Osteocyte (in vitro differentiated cells): ENCODE measurements around the gene TXNDC12. TPM values are rescaled to one million over a fixed set of nuclear protein-coding genes. Genes with fewer than 3 reads are reported as not detected.
"Not testable (repeated sequence)": the region's sequence is repeated elsewhere in the genome, so short reads cannot be mapped to it uniquely, and the experiment has no call there.

Source experiments
- DNase-seq: peaks from one replicate; pipeline ENCODE4 v3.0.0; 2021; ENCODE audit warnings: mixed read lengths; ENCODE audit not compliant: unreplicated experiment; ENCODE audit errors: extremely low spot score
- H3K27ac Mint-ChIP-seq: one replicate; pipeline ENCODE4 v1.8.0; 2021; ENCODE audit warnings: mild to moderate bottlenecking, mixed read lengths; ENCODE audit not compliant: unreplicated experiment
- H3K27me3 Mint-ChIP-seq: one replicate; pipeline ENCODE4 v1.8.0; 2021; ENCODE audit warnings: mixed read lengths; ENCODE audit not compliant: unreplicated experiment
- H3K36me3 Mint-ChIP-seq: one replicate; pipeline ENCODE4 v1.8.0; 2021; ENCODE audit warnings: mixed read lengths; ENCODE audit not compliant: unreplicated experiment
- H3K4me1 Mint-ChIP-seq: one replicate; pipeline ENCODE4 v1.8.0; 2021; ENCODE audit warnings: mixed read lengths; ENCODE audit not compliant: unreplicated experiment
- H3K4me3 Mint-ChIP-seq: one replicate; pipeline ENCODE4 v1.8.0; 2021; ENCODE audit warnings: mild to moderate bottlenecking, moderate library complexity, mixed read lengths; ENCODE audit not compliant: unreplicated experiment
- H3K9me3 Mint-ChIP-seq: one replicate; pipeline ENCODE4 v1.8.0; 2021; ENCODE audit warnings: mixed read lengths; ENCODE audit not compliant: unreplicated experiment
- total RNA-seq: library from RNA; stranded (reverse); gene quantifications from 2 replicates; pipeline ENCODE4 v1.2.1, GENCODE V29; 2021
- TF ChIP-seq, protein P1 (sequence below): fragments of 200-600 bp; sonication (generic); IDR thresholded peaks from 2 replicates; pipeline ENCODE4 v1.5.0; 2021; ENCODE audit warnings: antibody characterized with exemption, mild to moderate bottlenecking, moderate library complexity

Gene TXNDC12
- total RNA-seq, 1 donor from 2014 or later = 46.6 TPM

DNA sequence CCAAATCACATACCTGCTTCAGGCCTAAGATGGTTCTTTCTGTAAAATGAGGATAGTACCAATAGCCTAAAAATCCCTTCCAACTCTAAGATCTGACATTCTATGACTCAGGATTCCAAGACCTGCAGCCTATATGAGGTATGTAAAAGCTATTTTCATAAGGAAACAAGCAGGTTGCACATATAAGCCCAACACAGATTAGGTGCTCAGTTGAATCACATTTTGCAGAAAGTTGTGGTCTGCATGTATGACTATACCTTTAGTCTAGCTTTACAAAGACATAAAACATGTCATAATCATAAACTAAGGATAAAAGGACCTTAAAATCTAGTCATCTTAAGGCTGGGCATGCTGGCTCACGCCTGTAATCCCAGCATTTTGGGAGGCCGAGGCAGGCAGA is 28.7 kb downstream of the TXNDC12 start:
- H3K36me3 Mint-ChIP-seq = peaks cover 31% of the 10 kb centered on the region
- no peak overlapping the region for H3K4me3 Mint-ChIP-seq
- H3K9me3 Mint-ChIP-seq = no peaks in the 10 kb centered on the region
- H3K27ac Mint-ChIP-seq = no peak overlapping the region
- no peaks in the 10 kb centered on the region for H3K27me3 Mint-ChIP-seq
- TF ChIP-seq, protein P1, sequence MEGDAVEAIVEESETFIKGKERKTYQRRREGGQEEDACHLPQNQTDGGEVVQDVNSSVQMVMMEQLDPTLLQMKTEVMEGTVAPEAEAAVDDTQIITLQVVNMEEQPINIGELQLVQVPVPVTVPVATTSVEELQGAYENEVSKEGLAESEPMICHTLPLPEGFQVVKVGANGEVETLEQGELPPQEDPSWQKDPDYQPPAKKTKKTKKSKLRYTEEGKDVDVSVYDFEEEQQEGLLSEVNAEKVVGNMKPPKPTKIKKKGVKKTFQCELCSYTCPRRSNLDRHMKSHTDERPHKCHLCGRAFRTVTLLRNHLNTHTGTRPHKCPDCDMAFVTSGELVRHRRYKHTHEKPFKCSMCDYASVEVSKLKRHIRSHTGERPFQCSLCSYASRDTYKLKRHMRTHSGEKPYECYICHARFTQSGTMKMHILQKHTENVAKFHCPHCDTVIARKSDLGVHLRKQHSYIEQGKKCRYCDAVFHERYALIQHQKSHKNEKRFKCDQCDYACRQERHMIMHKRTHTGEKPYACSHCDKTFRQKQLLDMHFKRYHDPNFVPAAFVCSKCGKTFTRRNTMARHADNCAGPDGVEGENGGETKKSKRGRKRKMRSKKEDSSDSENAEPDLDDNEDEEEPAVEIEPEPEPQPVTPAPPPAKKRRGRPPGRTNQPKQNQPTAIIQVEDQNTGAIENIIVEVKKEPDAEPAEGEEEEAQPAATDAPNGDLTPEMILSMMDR = no peak
- H3K4me1 Mint-ChIP-seq = peaks cover 21% of the 10 kb centered on the region
- no peak for DNase-seq

DNA sequence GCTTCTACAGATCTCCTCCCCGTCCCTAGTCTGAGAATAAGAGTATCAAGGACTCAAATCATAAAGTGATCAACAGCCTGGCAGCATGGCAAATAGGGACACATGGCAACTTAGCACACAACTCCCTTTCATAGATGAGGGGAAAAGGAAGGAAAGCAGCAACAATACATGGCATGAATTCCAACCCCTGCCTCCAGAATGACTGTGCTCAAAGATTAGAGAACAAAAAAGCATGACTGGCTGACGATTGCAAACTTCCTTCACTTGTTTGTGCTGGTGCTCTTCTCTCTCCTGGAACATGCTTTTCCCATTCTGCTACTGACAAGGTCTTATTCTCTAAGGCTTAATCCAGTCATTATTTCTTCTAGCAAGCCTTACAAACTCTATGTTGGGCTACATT is 32.9 kb downstream of the TXNDC12 start:
- no peaks in the 10 kb centered on the region for H3K4me1 Mint-ChIP-seq
- H3K9me3 Mint-ChIP-seq = no peaks in the 10 kb centered on the region
- no peaks in the 10 kb centered on the region for H3K27me3 Mint-ChIP-seq
- no peak overlapping the region for H3K27ac Mint-ChIP-seq
- TF ChIP-seq, protein P1 = no peak
- no peak for DNase-seq
- H3K36me3 Mint-ChIP-seq = peaks cover 42% of the 10 kb centered on the region
- H3K4me3 Mint-ChIP-seq = no peak overlapping the region

DNA sequence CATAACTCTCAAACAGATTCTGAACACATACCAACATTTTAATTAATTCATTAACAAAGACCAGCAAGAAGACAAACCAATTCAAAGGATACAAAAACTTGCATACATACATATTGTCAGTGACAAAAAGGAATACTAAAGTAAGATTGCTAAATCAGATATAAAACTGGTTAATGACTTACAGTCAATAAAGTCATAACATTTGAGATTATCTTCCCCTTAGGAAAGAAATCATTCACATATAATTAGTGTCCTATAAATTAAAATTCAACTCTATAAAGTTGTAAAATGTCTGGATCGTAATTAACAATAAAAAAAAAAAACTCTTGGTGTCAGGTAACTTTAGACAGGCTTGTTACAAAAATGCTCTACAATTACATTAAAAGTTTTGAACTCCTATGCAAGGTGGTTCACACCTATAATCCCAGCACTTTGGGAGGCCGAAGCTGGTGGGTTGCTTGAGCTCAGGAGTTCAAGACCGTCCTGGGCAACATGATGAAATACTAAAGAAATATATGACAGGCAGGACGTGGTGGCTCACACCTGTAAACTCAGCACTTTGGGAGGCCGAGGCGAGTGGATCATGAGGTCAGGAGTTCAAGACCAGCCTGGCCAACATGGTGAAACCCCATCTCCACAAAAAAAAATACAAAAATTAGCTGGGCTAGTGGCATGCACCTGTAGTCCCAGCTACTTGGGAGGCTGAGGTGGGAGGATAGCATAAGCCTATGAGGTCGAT is 46.8 kb downstream of the TXNDC12 start:
- H3K27ac Mint-ChIP-seq = peak overlapping the region; percentile 75
- DNase-seq = no peak

DNA sequence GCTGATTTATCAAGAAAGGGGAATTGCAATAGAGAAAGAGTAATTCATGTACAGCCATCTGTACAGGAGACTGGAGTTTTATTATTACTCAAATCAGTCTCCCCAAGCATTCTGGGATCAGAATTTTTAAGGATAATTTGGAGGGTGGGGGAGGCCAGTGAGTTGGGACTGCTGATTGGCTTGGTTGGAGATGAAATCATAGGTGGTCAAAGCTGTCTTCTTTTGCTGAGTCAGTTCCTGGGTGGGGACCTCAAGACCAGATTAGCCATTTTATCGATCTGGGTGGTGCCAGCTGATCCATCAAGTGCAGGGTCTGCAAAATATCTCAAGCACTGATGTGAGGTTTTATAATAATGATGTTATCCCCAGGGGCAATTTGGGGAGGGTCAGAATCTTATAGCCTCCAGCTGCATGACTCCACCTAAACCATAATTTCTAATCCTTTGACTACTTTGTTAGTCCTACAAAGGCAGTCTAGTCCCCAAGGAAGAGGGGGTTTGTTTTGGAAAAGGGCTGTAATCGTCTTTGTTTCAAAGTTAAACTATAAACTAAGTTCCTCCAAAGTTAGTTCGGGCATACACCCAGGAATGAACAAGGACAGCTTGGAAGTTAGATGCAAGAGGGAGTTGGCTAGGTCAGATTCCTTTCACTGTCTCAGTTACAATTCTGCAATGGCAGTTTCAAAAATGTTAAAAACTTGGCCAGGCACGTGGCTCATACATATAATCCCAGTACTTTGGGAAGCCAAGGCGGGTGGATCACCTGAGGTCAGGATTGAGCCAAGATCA is 47.6 kb downstream of the TXNDC12 start:
- Mint-ChIP-seq H3K27me3 (no peaks in the 10 kb centered on the region), H3K4me3 (no peak overlapping the region), H3K27ac (peak overlapping the region; percentile 75), H3K4me1 (peaks cover 31% of the 10 kb centered on the region), H3K9me3 (no peaks in the 10 kb centered on the region), H3K36me3 (no peaks in the 10 kb centered on the region)
- no peak for DNase-seq
- TF ChIP-seq, protein P1 = no peak

More for the DNA sequence above, 46.8 kb downstream of the TXNDC12 start:
- H3K9me3 Mint-ChIP-seq = no peaks in the 10 kb centered on the region
- TF ChIP-seq, protein P1 = no peak
- H3K36me3 Mint-ChIP-seq = no peaks in the 10 kb centered on the region
- H3K4me1 Mint-ChIP-seq = peaks cover 31% of the 10 kb centered on the region
- H3K4me3 Mint-ChIP-seq = no peak overlapping the region
- H3K27me3 Mint-ChIP-seq = no peaks in the 10 kb centered on the region

DNA sequence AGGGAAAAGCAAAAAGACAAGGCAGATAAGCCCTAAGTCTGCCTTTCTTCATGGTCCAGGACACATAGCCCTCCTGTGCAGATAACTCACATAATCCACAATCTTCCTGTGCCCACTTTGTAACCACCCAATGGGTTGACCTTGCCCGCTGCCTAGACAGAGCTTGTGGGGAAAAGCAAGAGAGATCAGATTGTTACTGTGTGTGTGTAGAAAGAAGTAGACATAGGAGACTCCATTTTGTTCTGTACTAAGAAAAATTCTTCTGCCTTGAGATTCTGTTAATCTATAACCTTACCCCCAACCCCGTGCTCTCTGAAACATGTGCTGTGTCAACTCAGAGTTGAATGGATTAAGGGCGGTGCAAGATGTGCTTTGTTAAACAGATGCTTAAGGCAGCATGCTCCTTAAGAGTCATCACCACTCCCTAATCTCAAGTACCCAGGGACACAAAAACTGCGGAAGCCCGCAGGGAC is 48.9 kb downstream of the TXNDC12 start:
- H3K4me3 Mint-ChIP-seq, DNase-seq, H3K27me3 Mint-ChIP-seq, H3K36me3 Mint-ChIP-seq, H3K9me3 Mint-ChIP-seq: not testable (repeated sequence)
- H3K4me1 Mint-ChIP-seq = peaks cover 31% of the 10 kb centered on the region
- peak overlapping the region; percentile 88 for H3K27ac Mint-ChIP-seq

DNA sequence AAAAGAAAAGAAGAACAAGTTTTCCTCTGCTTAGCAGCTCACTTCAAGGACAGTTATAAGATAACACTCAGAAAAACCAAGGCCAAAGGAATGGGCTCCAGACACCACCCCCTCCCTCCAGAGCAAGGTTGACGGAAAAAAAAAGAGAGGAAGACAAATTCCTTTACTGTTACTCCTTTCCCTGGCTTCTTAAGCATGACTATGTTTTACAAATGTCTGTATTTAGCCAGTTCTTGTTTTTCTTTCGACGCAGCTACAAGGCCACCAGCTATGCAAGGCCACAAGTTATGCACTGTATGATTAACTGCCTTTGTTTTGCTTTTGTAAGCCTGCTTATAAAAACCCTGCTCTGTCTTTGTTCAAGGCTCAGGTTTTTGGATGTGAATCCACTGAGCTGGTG is 49.4 kb downstream of the TXNDC12 start:
- Mint-ChIP-seq H3K27ac (peak overlapping the region; percentile 88), H3K4me1 (peaks cover 31% of the 10 kb centered on the region), H3K4me3 (peak overlapping the region; percentile 14)
- not testable (repeated sequence) for H3K27me3 Mint-ChIP-seq, H3K36me3 Mint-ChIP-seq, DNase-seq, H3K9me3 Mint-ChIP-seq
